Stomach (tissue), 4 donors: ENCODE results near the gene SPIRE2.

Experiments
- EP300 ChIP-seq: sonication (generic); formaldehyde crosslinking; IDR thresholded peaks from one replicate; pipeline ENCODE4 v1.6.1; 2017; ENCODE audit warnings: antibody characterized with exemption
- TF ChIP-seq, protein P1 (sequence below), 7 experiments: fragments of 450-650 bp in 4 of 7; fragments of 200-600 bp in 3 of 7; sonication (generic) in 3 of 7; IDR thresholded peaks; one replicate each; pipeline ENCODE4 v1.5.1; 2016 to 2019; ENCODE audit warnings: antibody characterized with exemption in 7 of 7, control low read depth in 2 of 7, mild to moderate bottlenecking in 1 of 7

GRCh38 chr16:89880477-89881367 is 52.4 kb downstream of the SPIRE2 start:
- TF ChIP-seq, protein P1, sequence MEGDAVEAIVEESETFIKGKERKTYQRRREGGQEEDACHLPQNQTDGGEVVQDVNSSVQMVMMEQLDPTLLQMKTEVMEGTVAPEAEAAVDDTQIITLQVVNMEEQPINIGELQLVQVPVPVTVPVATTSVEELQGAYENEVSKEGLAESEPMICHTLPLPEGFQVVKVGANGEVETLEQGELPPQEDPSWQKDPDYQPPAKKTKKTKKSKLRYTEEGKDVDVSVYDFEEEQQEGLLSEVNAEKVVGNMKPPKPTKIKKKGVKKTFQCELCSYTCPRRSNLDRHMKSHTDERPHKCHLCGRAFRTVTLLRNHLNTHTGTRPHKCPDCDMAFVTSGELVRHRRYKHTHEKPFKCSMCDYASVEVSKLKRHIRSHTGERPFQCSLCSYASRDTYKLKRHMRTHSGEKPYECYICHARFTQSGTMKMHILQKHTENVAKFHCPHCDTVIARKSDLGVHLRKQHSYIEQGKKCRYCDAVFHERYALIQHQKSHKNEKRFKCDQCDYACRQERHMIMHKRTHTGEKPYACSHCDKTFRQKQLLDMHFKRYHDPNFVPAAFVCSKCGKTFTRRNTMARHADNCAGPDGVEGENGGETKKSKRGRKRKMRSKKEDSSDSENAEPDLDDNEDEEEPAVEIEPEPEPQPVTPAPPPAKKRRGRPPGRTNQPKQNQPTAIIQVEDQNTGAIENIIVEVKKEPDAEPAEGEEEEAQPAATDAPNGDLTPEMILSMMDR (IDR thresholded peaks at IDR 0.05) = no peak
- no peak for TF ChIP-seq EP300
